Measurements from ENCODE around the gene CHFR.
A peak's percentile ranks its signal among the peaks of the same experiment; 100 is the strongest.
"Not testable (repeated sequence)": the region's sequence is repeated elsewhere in the genome, so short reads cannot be mapped to it uniquely, and the experiment has no call there.

The CHFR gene

GRCh38 chr12:132907789-132908144, 20.4 kb upstream of the CHFR start:
- peak overlapping the region; percentile 95 for H2AFZ ChIP-seq (ENCODE audit: low read length)
- not testable (repeated sequence) for H2BK120ac ChIP-seq (ENCODE audit: low read depth, low read length); H2BK5ac ChIP-seq (ENCODE audit: low read length); H3K79me1 ChIP-seq (ENCODE audit: low read depth, low read length); H2BK15ac ChIP-seq (ENCODE audit: low read length); H3K14ac ChIP-seq (ENCODE audit: low read length); H3K4me1 ChIP-seq (ENCODE audit: control insufficient read depth in 2 of 2, insufficient read depth in 1 of 2, low read depth in 1 of 2, low read length in 2 of 2); H3K9ac ChIP-seq (ENCODE audit: low read depth, low read length, poor library complexity); DNase-seq (ENCODE audit: low spot score); H4K8ac ChIP-seq (ENCODE audit: low read depth, low read length); H3K27me3 ChIP-seq (ENCODE audit: control insufficient read depth in 3 of 3, insufficient read depth in 3 of 3, low read depth in 1 of 3, low read length in 3 of 3); H2AK5ac ChIP-seq (ENCODE audit: low read depth, low read length); H3K4ac ChIP-seq (ENCODE audit: low read length); H3K36me3 ChIP-seq (replicated peaks in 1 of 2; ENCODE audit: control insufficient read depth in 2 of 2, insufficient read depth in 2 of 2, low read length in 2 of 2); H3K23ac ChIP-seq (ENCODE audit: low read depth, low read length, poor library complexity); H2BK12ac ChIP-seq (ENCODE audit: low read length); H4K91ac ChIP-seq (ENCODE audit: low read depth, low read length, poor library complexity)
- no CpG with 5 or more reads among the region's 23 CpGs for WGBS, 2 donors (ENCODE audit: extremely low coverage in 2 of 2, insufficient read length in 2 of 2, insufficient replicate concordance in 1 of 2)
- H3K4me2 ChIP-seq (ENCODE audit: insufficient read depth, low read length, poor library complexity, severe bottlenecking), result peak overlapping the region; percentile 93
- H3K4me3 ChIP-seq (ENCODE audit: low read length in 2 of 2), result peak overlapping the region; percentile 66 to 85
- H3K9me3 ChIP-seq (replicated peaks in 1 of 2; ENCODE audit: control insufficient read depth in 2 of 2, insufficient read depth in 1 of 2, low read depth in 1 of 2, low read length in 2 of 2), result peaks cover 4 to 27% of the 10 kb centered on the region in 2 donors
- H3K27ac ChIP-seq (replicated peaks; ENCODE audit: low read length), result peak overlapping the region; percentile 2
- peak overlapping the region; percentile 95 for H3K18ac ChIP-seq (ENCODE audit: low read length)

- Histone ChIP-seq H2BK120ac (ENCODE audit: low read depth, low read length) (no peak overlapping the region), H2BK15ac (ENCODE audit: low read length) (no peak overlapping the region), H2BK5ac (ENCODE audit: low read length) (no peak overlapping the region), H3K4me1 (ENCODE audit: control insufficient read depth in 2 of 2, insufficient read depth in 1 of 2, low read depth in 1 of 2, low read length in 2 of 2) (peaks cover 0 to 3% of the 10 kb centered on the region in 2 donors), H3K27me3 (ENCODE audit: control insufficient read depth in 3 of 3, insufficient read depth in 3 of 3, low read depth in 1 of 3, low read length in 3 of 3) (peaks cover 0 to 5% (median 2%) of the 10 kb centered on the region in 3 experiments), H2BK12ac (ENCODE audit: low read length) (no peak overlapping the region), H2AFZ (ENCODE audit: low read length) (no peak overlapping the region), H3K27ac (replicated peaks; ENCODE audit: low read length) (no peak overlapping the region), H3K18ac (ENCODE audit: low read length) (no peak overlapping the region), H3K23ac (ENCODE audit: low read depth, low read length, poor library complexity) (no peak overlapping the region), H4K8ac (ENCODE audit: low read depth, low read length) (no peak overlapping the region), H3K9me3 (replicated peaks in 1 of 2; ENCODE audit: control insufficient read depth in 2 of 2, insufficient read depth in 1 of 2, low read depth in 1 of 2, low read length in 2 of 2) (peaks cover 4 to 27% of the 10 kb centered on the region in 2 donors), H2AK5ac (ENCODE audit: low read depth, low read length) (no peak overlapping the region), H3K4me2 (ENCODE audit: insufficient read depth, low read length, poor library complexity, severe bottlenecking) (no peak overlapping the region), H3K4ac (ENCODE audit: low read length) (no peak overlapping the region), H4K91ac (ENCODE audit: low read depth, low read length, poor library complexity) (no peak overlapping the region), H3K4me3 (ENCODE audit: low read length in 2 of 2) (no peak overlapping the region), H3K36me3 (replicated peaks in 1 of 2; ENCODE audit: control insufficient read depth in 2 of 2, insufficient read depth in 2 of 2, low read length in 2 of 2) (no peaks in the 10 kb centered on the region), H3K14ac (ENCODE audit: low read length) (no peak overlapping the region), H3K9ac (ENCODE audit: low read depth, low read length, poor library complexity) (no peak overlapping the region), H3K79me1 (ENCODE audit: low read depth, low read length) (no peaks in the 10 kb centered on the region)
- WGBS, 2 donors (ENCODE audit: extremely low coverage in 2 of 2, insufficient read length in 2 of 2, insufficient replicate concordance in 1 of 2), result no CpG with 5 or more reads among the region's 16 CpGs
- no peak for DNase-seq (ENCODE audit: low spot score)
These were observed 19.8 kb upstream of the CHFR start for GRCh38 chr12:132907216-132907615.

GRCh38 chr12:132904718-132905328, 17.4 kb upstream of the CHFR start:
- Histone ChIP-seq H3K27ac (replicated peaks; ENCODE audit: low read length) (no peak overlapping the region), H2BK15ac (ENCODE audit: low read length) (no peak overlapping the region), H4K8ac (ENCODE audit: low read depth, low read length) (no peak overlapping the region), H3K4me1 (ENCODE audit: control insufficient read depth in 2 of 2, insufficient read depth in 1 of 2, low read depth in 1 of 2, low read length in 2 of 2) (peaks cover 0 to 3% of the 10 kb centered on the region in 2 donors), H3K4me3 (ENCODE audit: low read length in 2 of 2) (no peak overlapping the region), H3K4ac (ENCODE audit: low read length) (no peak overlapping the region), H3K4me2 (ENCODE audit: insufficient read depth, low read length, poor library complexity, severe bottlenecking) (no peak overlapping the region), H2AK5ac (ENCODE audit: low read depth, low read length) (no peak overlapping the region), H3K18ac (ENCODE audit: low read length) (no peak overlapping the region), H2AFZ (ENCODE audit: low read length) (peak overlapping the region; percentile 75), H2BK120ac (ENCODE audit: low read depth, low read length) (no peak overlapping the region), H3K9me3 (replicated peaks in 1 of 2; ENCODE audit: control insufficient read depth in 2 of 2, insufficient read depth in 1 of 2, low read depth in 1 of 2, low read length in 2 of 2) (peaks cover 4 to 12% of the 10 kb centered on the region in 2 donors), H3K9ac (ENCODE audit: low read depth, low read length, poor library complexity) (no peak overlapping the region), H2BK5ac (ENCODE audit: low read length) (no peak overlapping the region), H3K36me3 (replicated peaks in 1 of 2; ENCODE audit: control insufficient read depth in 2 of 2, insufficient read depth in 2 of 2, low read length in 2 of 2) (no peaks in the 10 kb centered on the region), H2BK12ac (ENCODE audit: low read length) (no peak overlapping the region), H3K79me1 (ENCODE audit: low read depth, low read length) (no peaks in the 10 kb centered on the region), H3K23ac (ENCODE audit: low read depth, low read length, poor library complexity) (no peak overlapping the region), H4K91ac (ENCODE audit: low read depth, low read length, poor library complexity) (no peak overlapping the region), H3K27me3 (ENCODE audit: control insufficient read depth in 3 of 3, insufficient read depth in 3 of 3, low read depth in 1 of 3, low read length in 3 of 3) (peaks cover 0 to 5% (median 2%) of the 10 kb centered on the region in 3 experiments), H3K14ac (ENCODE audit: low read length) (no peak overlapping the region)
- no CpG with 5 or more reads among the region's 30 CpGs for WGBS, 2 donors (ENCODE audit: extremely low coverage in 2 of 2, insufficient read length in 2 of 2, insufficient replicate concordance in 1 of 2)
- DNase-seq (ENCODE audit: low spot score), result peak; percentile 30

GRCh38 chr12:132899033-132899432, 11.6 kb upstream of the CHFR start:
- Histone ChIP-seq H3K79me1 (ENCODE audit: low read depth, low read length) (no peaks in the 10 kb centered on the region), H3K4me3 (ENCODE audit: low read length in 2 of 2) (no peak overlapping the region), H3K4me2 (ENCODE audit: insufficient read depth, low read length, poor library complexity, severe bottlenecking) (no peak overlapping the region), H3K27me3 (ENCODE audit: control insufficient read depth in 3 of 3, insufficient read depth in 3 of 3, low read depth in 1 of 3, low read length in 3 of 3) (no peaks in the 10 kb centered on the region), H2AFZ (ENCODE audit: low read length) (no peak overlapping the region), H3K4me1 (ENCODE audit: control insufficient read depth in 2 of 2, insufficient read depth in 1 of 2, low read depth in 1 of 2, low read length in 2 of 2) (no peaks in the 10 kb centered on the region), H3K9ac (ENCODE audit: low read depth, low read length, poor library complexity) (no peak overlapping the region), H2BK120ac (ENCODE audit: low read depth, low read length) (no peak overlapping the region), H2BK12ac (ENCODE audit: low read length) (no peak overlapping the region), H4K91ac (ENCODE audit: low read depth, low read length, poor library complexity) (no peak overlapping the region), H3K36me3 (replicated peaks in 1 of 2; ENCODE audit: control insufficient read depth in 2 of 2, insufficient read depth in 2 of 2, low read length in 2 of 2) (no peaks in the 10 kb centered on the region), H3K14ac (ENCODE audit: low read length) (no peak overlapping the region), H3K4ac (ENCODE audit: low read length) (no peak overlapping the region), H3K18ac (ENCODE audit: low read length) (no peak overlapping the region), H3K23ac (ENCODE audit: low read depth, low read length, poor library complexity) (no peak overlapping the region), H3K27ac (replicated peaks; ENCODE audit: low read length) (no peak overlapping the region), H2BK15ac (ENCODE audit: low read length) (no peak overlapping the region), H3K9me3 (replicated peaks in 1 of 2; ENCODE audit: control insufficient read depth in 2 of 2, insufficient read depth in 1 of 2, low read depth in 1 of 2, low read length in 2 of 2) (no peaks in the 10 kb centered on the region), H2BK5ac (ENCODE audit: low read length) (no peak overlapping the region), H2AK5ac (ENCODE audit: low read depth, low read length) (no peak overlapping the region), H4K8ac (ENCODE audit: low read depth, low read length) (no peak overlapping the region)
- WGBS, 2 donors (ENCODE audit: extremely low coverage in 2 of 2, insufficient read length in 2 of 2, insufficient replicate concordance in 1 of 2), result no CpG with 5 or more reads among the region's 5 CpGs
- DNase-seq (ENCODE audit: low spot score), result no peak
